ENCODE results near the gene ASCC1. TPM values are rescaled to one million over a fixed set of nuclear protein-coding genes. Genes with fewer than 3 reads are reported as not detected.

Gene ASCC1
- total RNA-seq, result 38.5 TPM

- peak; percentile 96 to 97 for DNase-seq (ENCODE audit: extremely low spot score in 2 of 2)
- TF ChIP-seq POLR2A (IDR thresholded peaks at IDR 0.05) (peak; percentile 58 to 84), CTCF (IDR thresholded peaks at IDR 0.05) (peak in 1 of 3 experiments; percentile 13), POLR2AphosphoS5 (IDR thresholded peaks at IDR 0.05; ENCODE audit: insufficient read depth in 1 of 2, low read depth in 1 of 2) (peak; percentile 93 to 100)
- Histone ChIP-seq H3K9me3 (no peaks in the 10 kb centered on the region), H3K36me3 (peaks cover 0 to 7% of the 10 kb centered on the region in 2 donors), H3K4me1 (peaks cover 34% of the 10 kb centered on the region), H3K4me3 (peak within 1 kb of the TSS; percentile 56 to 63), H3K27ac (peak within 1 kb of the TSS; percentile 97), H3K27me3 (no peaks in the 10 kb centered on the region)
- intact Hi-C loops (cut with DNase I), result loop anchor here (5.0 to 10.0 kb wide), 3 partner anchors 36 to 161 kb away; no protein-coding TSS in a partner anchor
Measured at GRCh38 chr10:72215611-72216549, at the start of gene ASCC1, which contains the start of gene ANAPC16. ASCC1 (minus strand) TSS chr10:72216276; CDS start chr10:72213298, 2,978 bp downstream. ANAPC16 (plus strand) TSS chr10:72216012; CDS start chr10:72223915, 7,903 bp downstream.

GRCh38 chr10:72265508-72265907 is 49.4 kb upstream of the ASCC1 start:
- Histone ChIP-seq H3K27me3 (no peaks in the 10 kb centered on the region), H3K36me3 (no peaks in the 10 kb centered on the region), H3K9me3 (no peaks in the 10 kb centered on the region), H3K4me1 (peaks cover 37% of the 10 kb centered on the region), H3K4me3 (no peak overlapping the region), H3K27ac (no peak overlapping the region)
- intact Hi-C loops (cut with DNase I), result no loop called here
- no peak for TF ChIP-seq POLR2AphosphoS5 (IDR thresholded peaks at IDR 0.05; ENCODE audit: insufficient read depth in 1 of 2, low read depth in 1 of 2)
- TF ChIP-seq POLR2A (IDR thresholded peaks at IDR 0.05), result no peak
- TF ChIP-seq CTCF (IDR thresholded peaks at IDR 0.05), result no peak
- DNase-seq (ENCODE audit: extremely low spot score in 2 of 2), result no peak

- no peak for DNase-seq (ENCODE audit: extremely low spot score in 2 of 2)
- Histone ChIP-seq H3K4me1 (peaks cover 47% of the 10 kb centered on the region), H3K27me3 (no peaks in the 10 kb centered on the region), H3K36me3 (no peaks in the 10 kb centered on the region), H3K27ac (peak overlapping the region; percentile 98), H3K9me3 (no peaks in the 10 kb centered on the region), H3K4me3 (no peak overlapping the region)
- intact Hi-C loops (cut with DNase I), result loop anchor here (5.0 kb wide), 1 partner anchor 58 kb away; no protein-coding TSS in a partner anchor
- no peak for TF ChIP-seq CTCF (IDR thresholded peaks at IDR 0.05)
- no peak for TF ChIP-seq POLR2AphosphoS5 (IDR thresholded peaks at IDR 0.05; ENCODE audit: insufficient read depth in 1 of 2, low read depth in 1 of 2)
- TF ChIP-seq POLR2A (IDR thresholded peaks at IDR 0.05), result no peak
Measured at GRCh38 chr10:72264536-72264935, 48.5 kb upstream of the ASCC1 start.

- Histone ChIP-seq H3K4me1 (peaks cover 55% of the 10 kb centered on the region), H3K9me3 (no peaks in the 10 kb centered on the region), H3K4me3 (no peak overlapping the region), H3K27me3 (no peaks in the 10 kb centered on the region), H3K36me3 (no peaks in the 10 kb centered on the region), H3K27ac (peak overlapping the region; percentile 98)
- DNase-seq (ENCODE audit: extremely low spot score in 2 of 2), result no peak
- TF ChIP-seq POLR2AphosphoS5 (IDR thresholded peaks at IDR 0.05; ENCODE audit: insufficient read depth in 1 of 2, low read depth in 1 of 2), result peak in 1 of 2 donors; percentile 81
- TF ChIP-seq POLR2A (IDR thresholded peaks at IDR 0.05), result no peak
- intact Hi-C loops (cut with DNase I), result loop anchor here (5.0 kb wide), 1 partner anchor 59 kb away; no protein-coding TSS in a partner anchor
Measured at GRCh38 chr10:72263613-72264241, 47.7 kb upstream of the ASCC1 start.

GRCh38 chr10:72261784-72262404 is 45.8 kb upstream of the ASCC1 start:
- H3K27ac ChIP-seq, result peak overlapping the region; percentile 98
- H3K27me3 ChIP-seq, result no peaks in the 10 kb centered on the region
- H3K9me3 ChIP-seq, result no peaks in the 10 kb centered on the region
- no peaks in the 10 kb centered on the region for H3K36me3 ChIP-seq
- H3K4me1 ChIP-seq, result peaks cover 67% of the 10 kb centered on the region
- DNase-seq (ENCODE audit: extremely low spot score in 2 of 2), result no peak
- TF ChIP-seq CTCF (IDR thresholded peaks at IDR 0.05) (no peak), POLR2AphosphoS5 (IDR thresholded peaks at IDR 0.05; ENCODE audit: insufficient read depth in 1 of 2, low read depth in 1 of 2) (peak in 1 of 2 donors; percentile 34)
- intact Hi-C loops (cut with DNase I), result loop anchor here (5.0 kb wide), 1 partner anchor 60 kb away; no protein-coding TSS in a partner anchor
- H3K4me3 ChIP-seq, result no peak overlapping the region
